Neuron (in vitro differentiated cells): ENCODE measurements around the gene GCNT2.
"Not testable (repeated sequence)": the region's sequence is repeated elsewhere in the genome, so short reads cannot be mapped to it uniquely, and the experiment has no call there.

Source experiments
- H2AFZ ChIP-seq: one replicate; pipeline ENCODE4 v1.6.1; 2013; ENCODE audit warnings: low read depth, mild to moderate bottlenecking, inconsistent platforms, low read length, moderate library complexity
- H3K27me3 ChIP-seq: one replicate; pipeline ENCODE4 v1.6.1; 2013; ENCODE audit warnings: low read length; ENCODE audit not compliant: insufficient read depth
- H3K36me3 ChIP-seq: one replicate; pipeline ENCODE4 v1.6.1; 2013; ENCODE audit warnings: low read length; ENCODE audit not compliant: insufficient read depth
- H3K4me1 ChIP-seq: one replicate; pipeline ENCODE4 v1.6.1; 2013; ENCODE audit warnings: low read length; ENCODE audit not compliant: insufficient read depth
- H3K4me3 ChIP-seq: 2 replicates; pipeline ENCODE4 v1.5.1; 2013; ENCODE audit warnings: mild to moderate bottlenecking, low read length, moderate library complexity
- H3K9me3 ChIP-seq: one replicate; pipeline ENCODE4 v1.6.1; 2013; ENCODE audit warnings: low read length

The GCNT2 gene

GRCh38 chr6:10581402-10581801 is 60.3 kb downstream of the GCNT2 start:
- peaks cover 26% of the 10 kb centered on the region for H3K4me1 ChIP-seq
- not testable (repeated sequence) for H3K36me3 ChIP-seq

GRCh38 chr6:10582774-10583508 is 61.8 kb downstream of the GCNT2 start:
- H3K9me3 ChIP-seq = no peaks in the 10 kb centered on the region
- no peaks in the 10 kb centered on the region for H3K27me3 ChIP-seq
- no peaks in the 10 kb centered on the region for H3K36me3 ChIP-seq
- no peak overlapping the region for H3K4me3 ChIP-seq
- H2AFZ ChIP-seq = no peak overlapping the region
- peaks cover 27% of the 10 kb centered on the region for H3K4me1 ChIP-seq

More at GRCh38 chr6:10581402-10581801, 60.3 kb downstream of the GCNT2 start:
- H2AFZ ChIP-seq, H3K4me3 ChIP-seq, H3K9me3 ChIP-seq, H3K27me3 ChIP-seq: not testable (repeated sequence)

- Histone ChIP-seq H3K4me1 (peaks cover 27% of the 10 kb centered on the region), H3K4me3 (no peak overlapping the region), H3K9me3 (no peaks in the 10 kb centered on the region)
These were observed 62.4 kb downstream of the GCNT2 start for GRCh38 chr6:10583509-10583901.

GRCh38 chr6:10584607-10585006 is 63.5 kb downstream of the GCNT2 start:
- H3K4me1 ChIP-seq = peaks cover 27% of the 10 kb centered on the region
- H3K4me3 ChIP-seq = no peak overlapping the region
- H3K27me3 ChIP-seq = no peaks in the 10 kb centered on the region
- no peak overlapping the region for H2AFZ ChIP-seq
- H3K9me3 ChIP-seq = no peaks in the 10 kb centered on the region
- H3K36me3 ChIP-seq = no peaks in the 10 kb centered on the region

More at GRCh38 chr6:10583509-10583901, 62.4 kb downstream of the GCNT2 start:
- Histone ChIP-seq H2AFZ (no peak overlapping the region), H3K27me3 (no peaks in the 10 kb centered on the region), H3K36me3 (no peaks in the 10 kb centered on the region)

GRCh38 chr6:10585209-10585845 is 64.2 kb downstream of the GCNT2 start:
- peaks cover 27% of the 10 kb centered on the region for H3K4me1 ChIP-seq
- no peaks in the 10 kb centered on the region for H3K27me3 ChIP-seq
- H3K36me3 ChIP-seq = no peaks in the 10 kb centered on the region
- no peaks in the 10 kb centered on the region for H3K9me3 ChIP-seq
- no peak overlapping the region for H2AFZ ChIP-seq
- no peak overlapping the region for H3K4me3 ChIP-seq

GRCh38 chr6:10586302-10586701 is 65.2 kb downstream of the GCNT2 start:
- H3K4me3 ChIP-seq = no peak overlapping the region

GRCh38 chr6:10587656-10588406 is 66.7 kb downstream of the GCNT2 start:
- H3K4me1 ChIP-seq = peaks cover 33% of the 10 kb centered on the region
- no peak overlapping the region for H2AFZ ChIP-seq
- no peaks in the 10 kb centered on the region for H3K27me3 ChIP-seq
- no peaks in the 10 kb centered on the region for H3K9me3 ChIP-seq
- no peaks in the 10 kb centered on the region for H3K36me3 ChIP-seq
- no peak overlapping the region for H3K4me3 ChIP-seq

More at GRCh38 chr6:10586302-10586701, 65.2 kb downstream of the GCNT2 start:
- no peak overlapping the region for H2AFZ ChIP-seq
- no peaks in the 10 kb centered on the region for H3K27me3 ChIP-seq
- H3K4me1 ChIP-seq = peaks cover 27% of the 10 kb centered on the region
- no peaks in the 10 kb centered on the region for H3K36me3 ChIP-seq
- no peaks in the 10 kb centered on the region for H3K9me3 ChIP-seq

- no peaks in the 10 kb centered on the region for H3K9me3 ChIP-seq
- no peak overlapping the region for H2AFZ ChIP-seq
- peaks cover 26% of the 10 kb centered on the region for H3K4me1 ChIP-seq
- no peaks in the 10 kb centered on the region for H3K27me3 ChIP-seq
- H3K36me3 ChIP-seq = no peaks in the 10 kb centered on the region
- no peak overlapping the region for H3K4me3 ChIP-seq
These were observed 67.6 kb downstream of the GCNT2 start for GRCh38 chr6:10588562-10589428.

GRCh38 chr6:10589429-10589727 is 68.2 kb downstream of the GCNT2 start:
- Histone ChIP-seq H2AFZ (no peak overlapping the region), H3K9me3 (no peaks in the 10 kb centered on the region), H3K27me3 (no peaks in the 10 kb centered on the region), H3K4me1 (peaks cover 26% of the 10 kb centered on the region), H3K36me3 (no peaks in the 10 kb centered on the region), H3K4me3 (no peak overlapping the region)

- Histone ChIP-seq H2AFZ (no peak overlapping the region), H3K27me3 (no peaks in the 10 kb centered on the region), H3K9me3 (no peaks in the 10 kb centered on the region), H3K4me1 (peaks cover 20% of the 10 kb centered on the region), H3K36me3 (no peaks in the 10 kb centered on the region), H3K4me3 (no peak overlapping the region)
These were observed 68.8 kb downstream of the GCNT2 start for GRCh38 chr6:10589983-10590382.

GRCh38 chr6:10591422-10592160 is 70.4 kb downstream of the GCNT2 start:
- Histone ChIP-seq H3K4me3 (no peak overlapping the region), H3K36me3 (no peaks in the 10 kb centered on the region), H3K27me3 (no peaks in the 10 kb centered on the region), H3K4me1 (peaks cover 6% of the 10 kb centered on the region), H2AFZ (no peak overlapping the region), H3K9me3 (no peaks in the 10 kb centered on the region)
